Activated CD8-positive, alpha-beta T cell treated with anti-CD3 and anti-CD28 coated beads for 36 hours (primary cell): ENCODE data around the gene MRPL44. TPM values are rescaled to one million over a fixed set of nuclear protein-coding genes. Genes with fewer than 3 reads are reported as not detected.
A peak's percentile ranks its signal among the peaks of the same experiment; 100 is the strongest.

Experiments
- ATAC-seq: fragments of 200-7000 bp; cut with Tn5 transposase; one replicate; pipeline ENCODE4 v1.10.0; 2021; ENCODE audit warnings: mild to moderate bottlenecking, moderate library complexity
- CTCF ChIA-PET: fragments of 350-600 bp; sonication (Branson Sonifier 250); formaldehyde crosslinking; loops from one replicate; lab custom pipeline; 2021; ENCODE audit warnings: antibody characterized with exemption; lab: Charles Lee
- POLR2A ChIA-PET: fragments of 350-600 bp; sonication (Branson Sonifier 250); formaldehyde crosslinking; loops from one replicate; lab custom pipeline; 2021; ENCODE audit warnings: antibody characterized with exemption; lab: Charles Lee
- DNase-seq: peaks from one replicate; pipeline ENCODE4 v3.0.0-alpha.2; 2020
- H3K27ac Mint-ChIP-seq: one replicate; pipeline ENCODE4 v1.8.0; 2021; ENCODE audit warnings: mild to moderate bottlenecking, mixed read lengths
- H3K27me3 Mint-ChIP-seq: one replicate; pipeline ENCODE4 v1.8.0; 2021; ENCODE audit warnings: mixed read lengths
- H3K36me3 Mint-ChIP-seq: one replicate; pipeline ENCODE4 v1.8.0; 2021; ENCODE audit warnings: low read depth, mixed read lengths
- H3K4me1 Mint-ChIP-seq: one replicate; pipeline ENCODE4 v1.8.0; 2021; ENCODE audit warnings: low read depth, mixed read lengths
- H3K4me3 Mint-ChIP-seq: one replicate; pipeline ENCODE4 v1.8.0; 2021; ENCODE audit warnings: mild to moderate bottlenecking, moderate library complexity, mixed read lengths
- H3K9me3 Mint-ChIP-seq: one replicate; pipeline ENCODE4 v1.8.0; 2021; ENCODE audit warnings: mixed read lengths
- intact Hi-C: fragments of 100-400 bp; cut with micrococcal nuclease; formaldehyde crosslinking; loops from one replicate; pipeline ENCODE4 v1.10.0; 2022
- total RNA-seq, 2 experiments: library from RNA; stranded (reverse); gene quantifications; one replicate each; pipeline ENCODE4 v1.2.3, GENCODE V29; 2021
- TF ChIP-seq, protein P1 (sequence below): fragments of 200-600 bp; IDR thresholded peaks from one replicate; pipeline ENCODE4 v1.8.0; 2022; ENCODE audit warnings: antibody characterized with exemption, mild to moderate bottlenecking

MRPL44 gene
- total RNA-seq, 2 experiments from 2014 or later, result 37.8 to 40.4 TPM

DNA sequence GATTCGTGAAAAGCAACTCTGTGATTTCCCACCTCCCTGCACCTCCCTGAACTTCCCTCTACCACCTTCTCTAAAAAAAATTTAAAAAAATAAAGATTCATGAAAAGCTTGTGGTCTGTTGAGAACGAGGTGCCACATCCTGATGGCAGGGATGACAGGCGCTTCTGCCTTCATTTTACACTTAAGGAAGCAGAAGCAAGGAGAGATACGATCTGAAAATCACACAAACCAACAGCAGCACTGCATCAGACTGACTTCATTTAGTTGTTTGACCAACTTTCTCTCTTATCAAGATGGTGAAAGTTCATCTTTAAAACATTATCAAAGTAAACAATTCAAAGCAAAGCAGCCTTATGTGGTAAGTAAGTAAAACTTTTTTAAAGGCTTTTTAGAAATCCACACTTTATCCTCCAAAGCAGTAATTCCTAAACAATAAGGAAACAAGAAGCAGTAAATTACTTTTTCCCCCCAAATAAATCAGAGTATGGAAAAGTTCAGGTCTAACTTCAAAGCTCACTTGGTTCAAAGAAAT lies 27.6 kb upstream of the MRPL44 start:
- Mint-ChIP-seq H3K36me3 (peaks cover 11% of the 10 kb centered on the region), H3K9me3 (peaks cover 2% of the 10 kb centered on the region), H3K4me3 (no peak overlapping the region), H3K27ac (peak overlapping the region; percentile 63), H3K27me3 (no peaks in the 10 kb centered on the region), H3K4me1 (peaks cover 51% of the 10 kb centered on the region)
- CTCF ChIA-PET, result interaction anchor here (1.0 to 1.3 kb wide), 3 partner anchors 20 to 72 kb away, joined by 3 to 5 read pairs (median 4); no protein-coding TSS in a partner anchor
- DNase-seq (peak; percentile 50), ATAC-seq (peak; percentile 80)
- intact Hi-C loops, result no loop called here
- POLR2A ChIA-PET, result interaction anchor here (0.6 to 2.0 kb wide), 4 partner anchors 14 to 607 kb away, joined by 3 to 6 read pairs (median 4); partner anchors contain the start of gene MRPL44
- TF ChIP-seq, protein P1, sequence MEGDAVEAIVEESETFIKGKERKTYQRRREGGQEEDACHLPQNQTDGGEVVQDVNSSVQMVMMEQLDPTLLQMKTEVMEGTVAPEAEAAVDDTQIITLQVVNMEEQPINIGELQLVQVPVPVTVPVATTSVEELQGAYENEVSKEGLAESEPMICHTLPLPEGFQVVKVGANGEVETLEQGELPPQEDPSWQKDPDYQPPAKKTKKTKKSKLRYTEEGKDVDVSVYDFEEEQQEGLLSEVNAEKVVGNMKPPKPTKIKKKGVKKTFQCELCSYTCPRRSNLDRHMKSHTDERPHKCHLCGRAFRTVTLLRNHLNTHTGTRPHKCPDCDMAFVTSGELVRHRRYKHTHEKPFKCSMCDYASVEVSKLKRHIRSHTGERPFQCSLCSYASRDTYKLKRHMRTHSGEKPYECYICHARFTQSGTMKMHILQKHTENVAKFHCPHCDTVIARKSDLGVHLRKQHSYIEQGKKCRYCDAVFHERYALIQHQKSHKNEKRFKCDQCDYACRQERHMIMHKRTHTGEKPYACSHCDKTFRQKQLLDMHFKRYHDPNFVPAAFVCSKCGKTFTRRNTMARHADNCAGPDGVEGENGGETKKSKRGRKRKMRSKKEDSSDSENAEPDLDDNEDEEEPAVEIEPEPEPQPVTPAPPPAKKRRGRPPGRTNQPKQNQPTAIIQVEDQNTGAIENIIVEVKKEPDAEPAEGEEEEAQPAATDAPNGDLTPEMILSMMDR, result no peak

DNA sequence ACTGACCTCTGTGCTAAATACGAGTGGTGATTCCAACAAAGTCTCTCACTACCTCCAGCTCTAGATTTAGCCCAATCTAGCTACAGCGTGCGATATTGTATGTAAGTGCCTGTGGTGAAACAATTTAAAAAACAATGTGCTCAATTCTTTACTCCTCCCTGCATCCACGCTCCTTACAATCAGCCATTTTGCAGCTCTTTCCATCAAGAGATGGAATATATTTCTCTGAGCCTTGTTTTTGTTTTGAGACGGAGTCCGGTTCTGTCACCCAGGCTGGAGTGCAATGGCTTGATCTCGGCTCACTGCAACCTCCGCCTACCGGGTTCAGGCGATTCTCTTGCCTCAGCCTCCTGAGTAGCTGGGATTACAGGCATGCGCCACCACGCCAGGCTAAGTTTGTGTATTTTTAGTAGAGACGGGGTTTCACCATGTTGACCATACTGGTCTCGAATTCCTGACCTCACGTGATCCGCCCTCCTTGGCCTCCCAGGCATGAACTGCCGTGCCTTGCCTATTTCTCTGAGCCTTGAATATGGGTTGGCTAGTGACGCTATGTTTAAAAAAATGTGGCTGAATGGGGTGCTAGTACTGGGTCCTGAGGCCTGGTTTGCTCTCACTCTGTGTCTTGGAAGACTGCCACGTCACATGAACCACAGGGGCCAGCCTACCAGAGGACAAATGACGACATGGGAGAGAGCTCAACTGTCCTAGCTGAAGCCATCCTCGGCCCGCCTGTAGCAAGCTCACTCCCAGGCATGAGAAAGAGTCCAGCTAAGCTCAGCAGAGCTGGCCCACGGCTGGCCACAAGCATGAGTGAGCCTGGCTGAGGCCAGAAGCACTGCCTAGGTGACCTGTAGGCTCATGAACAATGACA lies 26.9 kb upstream of the MRPL44 start:
- peaks cover 2% of the 10 kb centered on the region for H3K9me3 Mint-ChIP-seq
- H3K27ac Mint-ChIP-seq, result peak overlapping the region; percentile 34
- CTCF ChIA-PET, result interaction anchor here (1.0 to 1.3 kb wide), 3 partner anchors 21 to 72 kb away, joined by 3 to 5 read pairs (median 4); no protein-coding TSS in a partner anchor
- no peak for ATAC-seq
- no peak for DNase-seq
- H3K36me3 Mint-ChIP-seq, result peaks cover 11% of the 10 kb centered on the region
- POLR2A ChIA-PET, result interaction anchor here (0.6 to 2.0 kb wide), 5 partner anchors 10 to 607 kb away, joined by 3 to 6 read pairs (median 4); partner anchors contain the start of gene MRPL44
- intact Hi-C loops, result no loop called here
- H3K4me3 Mint-ChIP-seq, result no peak overlapping the region
- TF ChIP-seq, protein P1, result no peak
- peaks cover 58% of the 10 kb centered on the region for H3K4me1 Mint-ChIP-seq
- H3K27me3 Mint-ChIP-seq, result no peaks in the 10 kb centered on the region

DNA sequence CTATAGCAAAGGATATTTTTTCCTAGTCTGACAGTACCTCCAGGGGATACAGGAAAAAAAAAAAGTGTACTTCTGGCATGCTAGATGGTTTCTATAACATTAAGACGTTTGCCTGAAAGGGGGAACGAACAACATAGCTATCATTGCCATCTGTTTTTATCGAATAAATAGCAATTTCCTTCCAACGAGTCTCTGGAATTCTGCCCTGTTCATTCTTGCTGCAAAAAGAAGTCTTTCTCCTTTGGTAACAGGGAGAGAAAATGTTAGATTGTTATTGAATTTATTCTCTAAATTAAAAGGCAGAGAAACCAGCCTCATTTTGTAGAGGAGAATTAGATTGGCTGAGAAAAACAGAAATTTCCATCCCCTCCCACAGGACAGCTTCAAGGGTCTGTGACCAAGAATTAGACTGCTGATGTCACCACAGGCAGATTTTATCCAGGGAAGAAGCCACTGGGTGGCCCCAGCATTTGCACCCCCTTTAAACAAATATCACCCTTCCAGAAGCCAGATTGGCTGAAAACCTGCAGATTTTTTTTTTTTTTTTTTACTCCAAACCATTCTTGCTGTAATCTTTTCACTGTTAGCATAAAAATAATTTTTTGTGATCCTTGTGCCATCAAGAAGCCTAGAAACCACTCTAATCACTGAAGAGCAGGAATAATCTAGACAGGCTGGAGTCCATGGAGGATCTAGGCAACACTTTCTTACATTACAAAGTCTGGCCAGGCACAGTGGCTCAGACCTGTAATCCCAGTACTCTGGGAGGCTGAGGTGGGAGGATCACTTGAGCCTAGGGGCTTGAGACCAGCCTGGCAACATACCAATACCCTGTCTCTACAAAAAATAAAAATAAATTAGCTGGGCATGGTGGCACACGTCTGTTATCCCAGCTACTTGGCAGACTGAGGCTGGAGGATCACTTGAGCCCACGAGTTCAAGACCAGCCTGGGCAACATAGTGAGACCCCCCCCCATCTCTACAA lies 24.2 kb upstream of the MRPL44 start:
- no peak for DNase-seq
- TF ChIP-seq, protein P1, result no peak
- POLR2A ChIA-PET, result interaction anchor here (0.7 kb wide), 1 partner anchor 51 kb away, joined by 5 read pairs; no protein-coding TSS in a partner anchor
- ATAC-seq, result no peak
- Mint-ChIP-seq H3K27me3 (no peaks in the 10 kb centered on the region), H3K4me3 (no peak overlapping the region), H3K27ac (no peak overlapping the region), H3K9me3 (peaks cover 2% of the 10 kb centered on the region), H3K4me1 (peaks cover 74% of the 10 kb centered on the region), H3K36me3 (peaks cover 3% of the 10 kb centered on the region)
- CTCF ChIA-PET, result no interaction called here
- intact Hi-C loops, result no loop called here

- intact Hi-C loops, result no loop called here
- peaks cover 17% of the 10 kb centered on the region for H3K36me3 Mint-ChIP-seq
- peaks cover 77% of the 10 kb centered on the region for H3K4me1 Mint-ChIP-seq
- no peak for DNase-seq
- H3K27ac Mint-ChIP-seq, result no peak overlapping the region
- TF ChIP-seq, protein P1, result no peak
- CTCF ChIA-PET, result interaction anchor here (1.9 kb wide), 1 partner anchor 35 kb away, joined by 7 read pairs; no protein-coding TSS in a partner anchor
- no peak for ATAC-seq
- peaks cover 15% of the 10 kb centered on the region for H3K9me3 Mint-ChIP-seq
- H3K4me3 Mint-ChIP-seq, result no peak overlapping the region
- no peaks in the 10 kb centered on the region for H3K27me3 Mint-ChIP-seq
- POLR2A ChIA-PET, result interaction anchor here (1.0 kb wide), 1 partner anchor 10 kb away, joined by 3 read pairs; no protein-coding TSS in a partner anchor
Observed at GRCh38 chr2:223934870-223935269, 22.4 kb upstream of the MRPL44 start.
